ENCODE data around the gene CCDC157. TPM values are rescaled to one million over a fixed set of nuclear protein-coding genes. Genes with fewer than 3 reads are reported as not detected.
A peak's percentile ranks its signal among the peaks of the same experiment; 100 is the strongest.

Gene CCDC157
- total RNA-seq, 4 donors from 2014 or later, result 1.4 to 5.2 (median 3.3) TPM

DNA sequence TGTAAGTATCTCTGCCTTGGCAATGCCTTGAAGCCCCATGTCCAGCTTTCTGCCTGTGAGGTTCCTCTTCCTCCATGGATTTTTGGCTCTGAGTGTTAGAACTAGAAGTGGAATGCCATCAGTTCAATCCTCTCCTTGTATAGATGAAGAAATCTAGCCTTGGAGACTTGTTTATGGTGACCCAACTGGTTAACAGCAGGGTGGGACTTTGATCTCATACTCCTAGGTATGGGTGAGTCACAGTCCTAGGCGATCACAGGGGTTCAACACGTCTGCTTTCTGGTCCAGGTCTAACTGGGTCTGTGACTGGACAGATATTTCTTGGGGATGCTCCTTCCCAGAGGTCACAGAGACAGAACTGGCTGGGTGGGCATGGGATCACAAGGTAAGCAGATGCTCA is 59.6 kb downstream of the CCDC157 start:
- no peaks in the 10 kb centered on the region for H3K9me3 ChIP-seq
- 51% methylated on average over 2 of the region's 2 CpGs; no CpG with 5 or more reads in 1 of the 2 donors for WGBS, 2 donors (ENCODE audit: low coverage in 1 of 2)
- peak; percentile 34 for DNase-seq
- H3K4me3 ChIP-seq, result no peak overlapping the region
- TF ChIP-seq, protein P1, sequence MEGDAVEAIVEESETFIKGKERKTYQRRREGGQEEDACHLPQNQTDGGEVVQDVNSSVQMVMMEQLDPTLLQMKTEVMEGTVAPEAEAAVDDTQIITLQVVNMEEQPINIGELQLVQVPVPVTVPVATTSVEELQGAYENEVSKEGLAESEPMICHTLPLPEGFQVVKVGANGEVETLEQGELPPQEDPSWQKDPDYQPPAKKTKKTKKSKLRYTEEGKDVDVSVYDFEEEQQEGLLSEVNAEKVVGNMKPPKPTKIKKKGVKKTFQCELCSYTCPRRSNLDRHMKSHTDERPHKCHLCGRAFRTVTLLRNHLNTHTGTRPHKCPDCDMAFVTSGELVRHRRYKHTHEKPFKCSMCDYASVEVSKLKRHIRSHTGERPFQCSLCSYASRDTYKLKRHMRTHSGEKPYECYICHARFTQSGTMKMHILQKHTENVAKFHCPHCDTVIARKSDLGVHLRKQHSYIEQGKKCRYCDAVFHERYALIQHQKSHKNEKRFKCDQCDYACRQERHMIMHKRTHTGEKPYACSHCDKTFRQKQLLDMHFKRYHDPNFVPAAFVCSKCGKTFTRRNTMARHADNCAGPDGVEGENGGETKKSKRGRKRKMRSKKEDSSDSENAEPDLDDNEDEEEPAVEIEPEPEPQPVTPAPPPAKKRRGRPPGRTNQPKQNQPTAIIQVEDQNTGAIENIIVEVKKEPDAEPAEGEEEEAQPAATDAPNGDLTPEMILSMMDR (IDR thresholded peaks at IDR 0.05), result no peak
- TF ChIP-seq EP300 (IDR thresholded peaks at IDR 0.05; ENCODE audit: low read depth) (no peak), POLR2A (IDR thresholded peaks at IDR 0.05) (no peak), POLR2AphosphoS5 (IDR thresholded peaks at IDR 0.05) (no peak)
- intact Hi-C loops (cut with DNase I; ENCODE audit: low total_unique reads) (no loop called here), in situ Hi-C loops (cut with MboI; ENCODE audit: low pct_ligation_motif_present in 1 of 4, low pct_unique_long_range_greater_than_20kb in 1 of 4, low sequenced_read_pairs in 3 of 4) (no loop called here)
- no peaks in the 10 kb centered on the region for H3K27me3 ChIP-seq
- H3K36me3 ChIP-seq, result no peaks in the 10 kb centered on the region
- peak overlapping the region in 1 of 4 donors; percentile 12 for H3K27ac ChIP-seq
- H3K4me1 ChIP-seq, result peaks cover 0 to 19% (median 5%) of the 10 kb centered on the region in 4 donors

DNA sequence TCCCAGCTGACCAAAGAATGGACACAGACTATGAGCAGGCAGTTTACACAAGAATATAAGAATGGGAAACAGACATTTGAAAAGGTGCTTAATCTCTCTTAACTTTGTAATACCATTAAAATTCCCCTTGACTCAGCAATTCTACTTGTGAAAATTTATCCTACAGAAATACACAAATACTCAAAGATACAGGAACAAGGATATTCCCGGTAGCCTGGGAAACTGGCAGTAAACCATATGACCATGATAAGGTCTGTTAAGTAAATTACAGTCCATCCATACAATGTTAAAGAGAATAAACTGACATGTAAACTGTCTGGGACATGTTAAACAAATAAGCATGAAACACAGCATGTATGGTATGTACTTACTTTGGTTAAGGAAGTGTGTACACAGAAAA is 60.0 kb downstream of the CCDC157 start:
- no peak for DNase-seq
- TF ChIP-seq POLR2A (IDR thresholded peaks at IDR 0.05), result no peak
- TF ChIP-seq, protein P1 (IDR thresholded peaks at IDR 0.05), result no peak
- TF ChIP-seq POLR2AphosphoS5 (IDR thresholded peaks at IDR 0.05), result no peak
- no peak for TF ChIP-seq EP300 (IDR thresholded peaks at IDR 0.05; ENCODE audit: low read depth)
- in situ Hi-C loops (cut with MboI; ENCODE audit: low pct_ligation_motif_present in 1 of 4, low pct_unique_long_range_greater_than_20kb in 1 of 4, low sequenced_read_pairs in 3 of 4), result no loop called here
- Histone ChIP-seq H3K36me3 (no peaks in the 10 kb centered on the region), H3K27me3 (no peaks in the 10 kb centered on the region), H3K4me3 (no peak overlapping the region), H3K27ac (peak overlapping the region in 1 of 4 donors; percentile 12), H3K9me3 (no peaks in the 10 kb centered on the region), H3K4me1 (peaks cover 2 to 24% (median 9%) of the 10 kb centered on the region in 4 donors)
- intact Hi-C loops (cut with DNase I; ENCODE audit: low total_unique reads), result no loop called here
- 42% methylated on average over 1 of the region's 1 CpG; no CpG with 5 or more reads in 1 of the 2 donors for WGBS, 2 donors (ENCODE audit: low coverage in 1 of 2)

DNA sequence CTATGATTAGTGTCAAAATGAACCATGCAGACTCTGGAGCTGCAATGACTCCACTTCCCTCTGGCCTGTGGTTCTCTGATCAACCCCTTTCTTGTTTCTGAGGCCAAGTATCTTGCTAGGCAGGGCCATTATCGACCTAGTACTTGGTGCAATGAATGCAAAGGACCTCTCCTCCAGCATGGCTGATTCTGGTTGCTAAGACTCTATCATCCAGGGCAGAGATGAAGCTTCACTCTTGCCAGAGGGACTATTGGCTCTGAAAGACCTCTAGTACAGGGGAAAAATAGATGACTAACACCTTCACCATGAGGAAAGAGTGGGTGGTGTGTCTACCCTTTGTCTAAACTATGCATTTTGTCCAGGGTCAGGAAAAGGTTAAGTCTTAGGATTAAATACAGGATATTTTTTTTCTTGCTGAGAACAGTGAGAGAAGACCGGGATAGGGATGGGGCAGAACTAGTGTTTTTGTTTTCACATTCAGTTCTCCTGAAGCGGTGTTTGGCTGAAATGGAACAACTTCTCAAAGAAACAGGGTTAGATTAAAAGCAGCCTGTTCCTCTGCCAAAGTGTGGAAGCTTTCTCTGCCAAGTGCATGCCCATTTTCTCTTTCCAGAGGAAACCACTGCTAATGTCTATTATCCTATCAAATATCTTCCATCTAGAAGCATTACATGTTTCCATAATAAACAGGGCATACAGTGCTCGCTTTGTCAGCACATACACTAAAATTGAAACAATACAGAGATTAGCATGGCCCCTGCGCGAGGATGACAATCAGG is 63.7 kb downstream of the CCDC157 start:
- intact Hi-C loops (cut with DNase I; ENCODE audit: low total_unique reads), result no loop called here
- WGBS, 2 donors (ENCODE audit: low coverage in 1 of 2), result 61 to 73% methylated on average over 3 to 6 of the region's 6 CpGs
- DNase-seq, result no peak

More for the DNA sequence above, 63.7 kb downstream of the CCDC157 start:
- in situ Hi-C loops (cut with MboI; ENCODE audit: low pct_ligation_motif_present in 1 of 4, low pct_unique_long_range_greater_than_20kb in 1 of 4, low sequenced_read_pairs in 3 of 4), result no loop called here
- no peaks in the 10 kb centered on the region for H3K36me3 ChIP-seq
- no peaks in the 10 kb centered on the region for H3K9me3 ChIP-seq
- H3K27me3 ChIP-seq, result no peaks in the 10 kb centered on the region
- peaks cover 22 to 53% (median 34%) of the 10 kb centered on the region in 4 donors for H3K4me1 ChIP-seq
- TF ChIP-seq POLR2AphosphoS5 (IDR thresholded peaks at IDR 0.05) (no peak), EP300 (IDR thresholded peaks at IDR 0.05; ENCODE audit: low read depth) (no peak), POLR2A (IDR thresholded peaks at IDR 0.05) (no peak)
- TF ChIP-seq, protein P1 (IDR thresholded peaks at IDR 0.05), result no peak
- peak overlapping the region in 2 of 4 donors; percentile 98 to 99 for H3K27ac ChIP-seq
- no peak overlapping the region for H3K4me3 ChIP-seq

All from transverse colon (tissue), 4 donors.